K562 (cell line): ENCODE data around the gene AFG1L. TPM values are rescaled to one million over a fixed set of nuclear protein-coding genes. Genes with fewer than 3 reads are reported as not detected.

ENCODE experiments used
- CAMTA2 ChIP-seq: fragments of 250-450 bp; sonication (Bioruptor Pico); conservative IDR thresholded peaks from 2 replicates; pipeline ENCODE4 v1.5.1; 2022
- DMBX1 ChIP-seq: fragments of 250-450 bp; sonication (Bioruptor Pico); IDR thresholded peaks from 2 replicates; pipeline ENCODE4 v1.8.0; 2022; ENCODE audit warnings: inconsistent platforms, mild to moderate bottlenecking, moderate library complexity, borderline replicate concordance
- NCOA4 ChIP-seq: fragments of 450-650 bp; IDR thresholded peaks from 2 replicates; pipeline ENCODE4 v1.6.1; 2018; ENCODE audit warnings: mild to moderate bottlenecking; ENCODE audit not compliant: partially characterized antibody
- NFE2L1 ChIP-seq: fragments of 450-650 bp; IDR thresholded peaks from 2 replicates; pipeline ENCODE4 v1.6.1; 2016; ENCODE audit warnings: missing genetic modification characterization, low read depth, mild to moderate bottlenecking, missing compliant biosample characterization, moderate library complexity, borderline replicate concordance
- NRF1 ChIP-seq, 2 experiments: fragments of 450-650 bp; IDR thresholded peaks in 1 of 2; conservative IDR thresholded peaks in 1 of 2; 2 replicates each; pipeline ENCODE4 v1.6.1; 2014; ENCODE audit warnings: mild to moderate bottlenecking in 2 of 2
- RFX7 ChIP-seq: fragments of 250-450 bp; sonication (Bioruptor Pico); IDR thresholded peaks from 2 replicates; pipeline ENCODE4 v1.5.1; 2021; ENCODE audit warnings: mild to moderate bottlenecking
- SMC3 ChIP-seq: conservative IDR thresholded peaks from 2 replicates; pipeline ENCODE4 v1.6.1; 2011; ENCODE audit warnings: low read depth, low read length, improper control_type of control experiment; ENCODE audit not compliant: insufficient read depth
- STAT5A ChIP-seq: IDR thresholded peaks from 2 replicates; pipeline ENCODE4 v1.6.1; 2012; ENCODE audit warnings: low read length, inconsistent platforms, borderline replicate concordance
- STAT5B ChIP-seq: fragments of 250-450 bp; sonication (Bioruptor Pico); IDR thresholded peaks from 2 replicates; pipeline ENCODE4 v1.8.0; 2021; ENCODE audit warnings: mild to moderate bottlenecking, inconsistent platforms
- TEAD2 ChIP-seq: fragments of 450-650 bp; IDR thresholded peaks from 2 replicates; pipeline ENCODE4 v1.6.1; 2016; ENCODE audit warnings: missing genetic modification characterization, control low read depth, missing compliant biosample characterization
- TRIM25 ChIP-seq: fragments of 450-650 bp; IDR thresholded peaks from 2 replicates; pipeline ENCODE4 v1.7.0; 2016; ENCODE audit warnings: borderline replicate concordance
- ZNF124 ChIP-seq: sonication (generic); formaldehyde crosslinking; IDR thresholded peaks from 2 replicates; pipeline ENCODE4 v1.8.1; 2022; ENCODE audit warnings: missing genetic modification reagents
- ZNF239 ChIP-seq: fragments of 250-450 bp; sonication (Bioruptor Pico); IDR thresholded peaks from 2 replicates; pipeline ENCODE4 v1.4.0; 2020; ENCODE audit warnings: mild to moderate bottlenecking
- ZNF431 ChIP-seq: sonication (generic); formaldehyde crosslinking; IDR thresholded peaks from 2 replicates; pipeline ENCODE4 v1.8.0; 2022; ENCODE audit warnings: mild to moderate bottlenecking, missing genetic modification reagents
- ZNF518B ChIP-seq: fragments of 250-450 bp; sonication (Bioruptor Pico); IDR thresholded peaks from 2 replicates; pipeline ENCODE4 v1.5.0; 2021; ENCODE audit warnings: mild to moderate bottlenecking, moderate library complexity
- ZNF586 ChIP-seq: fragments of 450-650 bp; formaldehyde crosslinking; conservative IDR thresholded peaks from 2 replicates; pipeline ENCODE4 v1.4.0; 2020; ENCODE audit warnings: mild to moderate bottlenecking, moderate library complexity
- polyA plus RNA-seq, 8 experiments: library from polyadenylated mRNA; depleted of rRNA in 4 of 8; stranded (reverse) in 5 of 8; unstranded in 3 of 8; fragments of >200 nt; fragmentation: Nextera tagmentation in 2 of 8; fragmentation: Illumina TruSeq in 1 of 8; extraction: Ambion mirVana in 2 of 8; extraction: Trizol in 1 of 8; gene quantifications; 2 replicates each; pipeline versions ENCODE4 v1.2.1 to v1.2.3, GENCODE V29; 2011 to 2014; ENCODE audit warnings: inconsistent platforms in 1 of 8, missing spikeins in 1 of 8
- total RNA-seq, 7 experiments: library from RNA; depleted of rRNA in 6 of 7; stranded (reverse); fragments of >200 nt in 6 of 7; fragmentation: Illumina TruSeq in 2 of 7; extraction: Trizol in 2 of 7; gene quantifications; 2 replicates each; pipeline versions ENCODE4 v1.2.1 to v1.2.3, GENCODE V29; 2011 to 2021; ENCODE audit warnings: low replicate concordance in 1 of 7
- TF ChIP-seq, protein P1 (sequence below): fragments of 250-450 bp; sonication (Bioruptor Pico); IDR thresholded peaks from 2 replicates; pipeline ENCODE4 v1.4.0; 2020

Gene AFG1L
- total and polyA plus RNA-seq, 9 of the 15 experiments (the other 6 are each of a cell fraction or from before 2014, with no cell fraction given), result 2.2 to 15.5 (median 5.8) TPM

- TF ChIP-seq, protein P1, sequence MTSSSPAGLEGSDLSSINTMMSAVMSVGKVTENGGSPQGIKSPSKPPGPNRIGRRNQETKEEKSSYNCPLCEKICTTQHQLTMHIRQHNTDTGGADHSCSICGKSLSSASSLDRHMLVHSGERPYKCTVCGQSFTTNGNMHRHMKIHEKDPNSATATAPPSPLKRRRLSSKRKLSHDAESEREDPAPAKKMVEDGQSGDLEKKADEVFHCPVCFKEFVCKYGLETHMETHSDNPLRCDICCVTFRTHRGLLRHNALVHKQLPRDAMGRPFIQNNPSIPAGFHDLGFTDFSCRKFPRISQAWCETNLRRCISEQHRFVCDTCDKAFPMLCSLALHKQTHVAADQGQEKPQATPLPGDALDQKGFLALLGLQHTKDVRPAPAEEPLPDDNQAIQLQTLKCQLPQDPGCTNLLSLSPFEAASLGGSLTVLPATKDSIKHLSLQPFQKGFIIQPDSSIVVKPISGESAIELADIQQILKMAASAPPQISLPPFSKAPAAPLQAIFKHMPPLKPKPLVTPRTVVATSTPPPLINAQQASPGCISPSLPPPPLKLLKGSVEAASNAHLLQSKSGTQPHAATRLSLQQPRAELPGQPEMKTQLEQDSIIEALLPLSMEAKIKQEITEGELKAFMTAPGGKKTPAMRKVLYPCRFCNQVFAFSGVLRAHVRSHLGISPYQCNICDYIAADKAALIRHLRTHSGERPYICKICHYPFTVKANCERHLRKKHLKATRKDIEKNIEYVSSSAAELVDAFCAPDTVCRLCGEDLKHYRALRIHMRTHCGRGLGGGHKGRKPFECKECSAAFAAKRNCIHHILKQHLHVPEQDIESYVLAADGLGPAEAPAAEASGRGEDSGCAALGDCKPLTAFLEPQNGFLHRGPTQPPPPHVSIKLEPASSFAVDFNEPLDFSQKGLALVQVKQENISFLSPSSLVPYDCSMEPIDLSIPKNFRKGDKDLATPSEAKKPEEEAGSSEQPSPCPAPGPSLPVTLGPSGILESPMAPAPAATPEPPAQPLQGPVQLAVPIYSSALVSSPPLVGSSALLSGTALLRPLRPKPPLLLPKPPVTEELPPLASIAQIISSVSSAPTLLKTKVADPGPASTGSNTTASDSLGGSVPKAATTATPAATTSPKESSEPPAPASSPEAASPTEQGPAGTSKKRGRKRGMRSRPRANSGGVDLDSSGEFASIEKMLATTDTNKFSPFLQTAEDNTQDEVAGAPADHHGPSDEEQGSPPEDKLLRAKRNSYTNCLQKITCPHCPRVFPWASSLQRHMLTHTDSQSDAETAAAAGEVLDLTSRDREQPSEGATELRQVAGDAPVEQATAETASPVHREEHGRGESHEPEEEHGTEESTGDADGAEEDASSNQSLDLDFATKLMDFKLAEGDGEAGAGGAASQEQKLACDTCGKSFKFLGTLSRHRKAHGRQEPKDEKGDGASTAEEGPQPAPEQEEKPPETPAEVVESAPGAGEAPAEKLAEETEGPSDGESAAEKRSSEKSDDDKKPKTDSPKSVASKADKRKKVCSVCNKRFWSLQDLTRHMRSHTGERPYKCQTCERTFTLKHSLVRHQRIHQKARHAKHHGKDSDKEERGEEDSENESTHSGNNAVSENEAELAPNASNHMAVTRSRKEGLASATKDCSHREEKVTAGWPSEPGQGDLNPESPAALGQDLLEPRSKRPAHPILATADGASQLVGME (CRISPR knock-in tag), result 0 out of 2 replicates have a peak, but pooled peaks have one; percentile 76
- TF ChIP-seq ZNF518B (CRISPR knock-in tag), result no peak
- TF ChIP-seq ZNF124 (CRISPR knock-in tag), result no peak
- TF ChIP-seq ZNF431 (CRISPR knock-in tag), result 0 out of 2 replicates have a peak, but pooled peaks have one; percentile 32
- TF ChIP-seq TEAD2, result no peak
- peak; percentile 80; the same call in 1 of the 2 replicates for TF ChIP-seq DMBX1 (CRISPR knock-in tag)
- no peak for TF ChIP-seq NCOA4
- 0 out of 4 replicates have a peak, but pooled peaks of 1 of the 2 experiments have one; percentile 4 for TF ChIP-seq NRF1 (conservative IDR thresholded peaks at IDR 0.05 in 1 of 2, IDR thresholded peaks at IDR 0.05 in 1 of 2)
- no peak for TF ChIP-seq STAT5B (CRISPR knock-in tag)
- TF ChIP-seq CAMTA2, result no peak
- TF ChIP-seq NFE2L1 (tag), result no peak
- TF ChIP-seq ZNF586 (CRISPR knock-in tag), result no peak
- TF ChIP-seq RFX7 (CRISPR knock-in tag), result no peak
- TF ChIP-seq ZNF239 (CRISPR knock-in tag), result 0 out of 2 replicates have a peak, but pooled peaks have one; percentile 56
- peak; percentile 80; the same call in 1 of the 2 replicates for TF ChIP-seq STAT5A
- no peak for TF ChIP-seq SMC3
- no peak for TF ChIP-seq TRIM25
These were observed 66.6 kb downstream of the AFG1L start (continued) for GRCh38 chr6:108361312-108361932.
